H1 (cell line): ENCODE measurements around the gene ADK. TPM values are rescaled to one million over a fixed set of nuclear protein-coding genes. Genes with fewer than 3 reads are reported as not detected.

Experiments used
- BCL11A ChIP-seq, 2 experiments: IDR thresholded peaks; one replicate each; pipeline ENCODE4 v1.6.1; 2011; ENCODE audit warnings: low read depth in 2 of 2, low read length in 2 of 2, mild to moderate bottlenecking in 2 of 2
- CBX8 ChIP-seq: fragments of 300-800, 300-1000 bp; sonication (generic); IDR thresholded peaks from 2 replicates; pipeline ENCODE4 v1.7.1; 2016; ENCODE audit warnings: low read depth, low read length, borderline replicate concordance
- CREB1 ChIP-seq: IDR thresholded peaks from 2 replicates; pipeline ENCODE4 v1.6.1; 2012; ENCODE audit warnings: inconsistent platforms
- GTF2F1 ChIP-seq: IDR thresholded peaks from 2 replicates; pipeline ENCODE4 v1.6.1; 2012; ENCODE audit warnings: low read depth, low read length, improper control_type of control experiment, borderline replicate concordance
- MAX ChIP-seq: IDR thresholded peaks from 2 replicates; pipeline ENCODE4 v1.6.1; 2012; ENCODE audit warnings: inconsistent platforms
- polyA plus RNA-seq, 7 experiments: library from polyadenylated mRNA; depleted of rRNA in 3 of 7; stranded (reverse) in 5 of 7; unstranded in 2 of 7; fragments of >200 nt in 5 of 7; fragments of 200-250 nt in 2 of 7; gene quantifications; 1 replicate in 5 of 7; 2 replicates in 1 of 7; 4 replicates in 1 of 7; pipeline versions ENCODE4 v1.2.1 to v1.2.3, GENCODE V29; 2011 to 2013; ENCODE audit warnings: missing spikeins in 2 of 7, mixed read lengths in 2 of 7
- total RNA-seq: library from RNA; stranded (reverse); fragmentation: NEBNext Ultra II Directional; extraction: Animal tissue kit (Norgen Biotek cat#: 25700); gene quantifications from 2 replicates; pipeline ENCODE4 v1.2.1, GENCODE V29; 2021
- TF ChIP-seq, protein P1 (sequence below): fragments of 300-600 bp; sonication (generic); IDR thresholded peaks from 2 replicates; pipeline ENCODE4 v1.7.1; 2012; ENCODE audit warnings: low read length, moderate library complexity, mild to moderate bottlenecking, inconsistent platforms; ENCODE audit not compliant: insufficient replicate concordance

Gene ADK
- total and polyA plus RNA-seq, 2 of the 8 experiments (the other 6 are each of a cell fraction or from before 2014, with no cell fraction given), result 12.3 to 42.4 TPM

DNA sequence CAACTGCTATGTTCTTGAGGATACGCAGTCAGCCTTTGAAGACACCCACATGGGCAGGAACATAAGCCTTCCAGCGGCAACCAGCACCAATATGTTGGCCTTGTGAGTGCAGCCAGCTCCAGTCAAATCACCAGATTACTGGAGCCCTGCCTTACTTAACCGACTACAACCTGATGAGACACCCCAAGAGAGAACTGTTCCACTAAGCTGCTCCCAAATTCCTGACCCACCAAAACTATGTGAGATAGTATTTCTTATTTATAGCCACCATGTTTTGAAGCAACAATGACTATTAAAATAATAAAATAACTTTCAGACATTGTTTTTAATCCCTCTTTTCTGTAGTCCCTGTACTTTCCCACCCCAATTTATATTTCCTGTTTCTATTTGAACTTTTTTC, 179.6 kb downstream of the ADK start (continued):
- TF ChIP-seq, protein P1, sequence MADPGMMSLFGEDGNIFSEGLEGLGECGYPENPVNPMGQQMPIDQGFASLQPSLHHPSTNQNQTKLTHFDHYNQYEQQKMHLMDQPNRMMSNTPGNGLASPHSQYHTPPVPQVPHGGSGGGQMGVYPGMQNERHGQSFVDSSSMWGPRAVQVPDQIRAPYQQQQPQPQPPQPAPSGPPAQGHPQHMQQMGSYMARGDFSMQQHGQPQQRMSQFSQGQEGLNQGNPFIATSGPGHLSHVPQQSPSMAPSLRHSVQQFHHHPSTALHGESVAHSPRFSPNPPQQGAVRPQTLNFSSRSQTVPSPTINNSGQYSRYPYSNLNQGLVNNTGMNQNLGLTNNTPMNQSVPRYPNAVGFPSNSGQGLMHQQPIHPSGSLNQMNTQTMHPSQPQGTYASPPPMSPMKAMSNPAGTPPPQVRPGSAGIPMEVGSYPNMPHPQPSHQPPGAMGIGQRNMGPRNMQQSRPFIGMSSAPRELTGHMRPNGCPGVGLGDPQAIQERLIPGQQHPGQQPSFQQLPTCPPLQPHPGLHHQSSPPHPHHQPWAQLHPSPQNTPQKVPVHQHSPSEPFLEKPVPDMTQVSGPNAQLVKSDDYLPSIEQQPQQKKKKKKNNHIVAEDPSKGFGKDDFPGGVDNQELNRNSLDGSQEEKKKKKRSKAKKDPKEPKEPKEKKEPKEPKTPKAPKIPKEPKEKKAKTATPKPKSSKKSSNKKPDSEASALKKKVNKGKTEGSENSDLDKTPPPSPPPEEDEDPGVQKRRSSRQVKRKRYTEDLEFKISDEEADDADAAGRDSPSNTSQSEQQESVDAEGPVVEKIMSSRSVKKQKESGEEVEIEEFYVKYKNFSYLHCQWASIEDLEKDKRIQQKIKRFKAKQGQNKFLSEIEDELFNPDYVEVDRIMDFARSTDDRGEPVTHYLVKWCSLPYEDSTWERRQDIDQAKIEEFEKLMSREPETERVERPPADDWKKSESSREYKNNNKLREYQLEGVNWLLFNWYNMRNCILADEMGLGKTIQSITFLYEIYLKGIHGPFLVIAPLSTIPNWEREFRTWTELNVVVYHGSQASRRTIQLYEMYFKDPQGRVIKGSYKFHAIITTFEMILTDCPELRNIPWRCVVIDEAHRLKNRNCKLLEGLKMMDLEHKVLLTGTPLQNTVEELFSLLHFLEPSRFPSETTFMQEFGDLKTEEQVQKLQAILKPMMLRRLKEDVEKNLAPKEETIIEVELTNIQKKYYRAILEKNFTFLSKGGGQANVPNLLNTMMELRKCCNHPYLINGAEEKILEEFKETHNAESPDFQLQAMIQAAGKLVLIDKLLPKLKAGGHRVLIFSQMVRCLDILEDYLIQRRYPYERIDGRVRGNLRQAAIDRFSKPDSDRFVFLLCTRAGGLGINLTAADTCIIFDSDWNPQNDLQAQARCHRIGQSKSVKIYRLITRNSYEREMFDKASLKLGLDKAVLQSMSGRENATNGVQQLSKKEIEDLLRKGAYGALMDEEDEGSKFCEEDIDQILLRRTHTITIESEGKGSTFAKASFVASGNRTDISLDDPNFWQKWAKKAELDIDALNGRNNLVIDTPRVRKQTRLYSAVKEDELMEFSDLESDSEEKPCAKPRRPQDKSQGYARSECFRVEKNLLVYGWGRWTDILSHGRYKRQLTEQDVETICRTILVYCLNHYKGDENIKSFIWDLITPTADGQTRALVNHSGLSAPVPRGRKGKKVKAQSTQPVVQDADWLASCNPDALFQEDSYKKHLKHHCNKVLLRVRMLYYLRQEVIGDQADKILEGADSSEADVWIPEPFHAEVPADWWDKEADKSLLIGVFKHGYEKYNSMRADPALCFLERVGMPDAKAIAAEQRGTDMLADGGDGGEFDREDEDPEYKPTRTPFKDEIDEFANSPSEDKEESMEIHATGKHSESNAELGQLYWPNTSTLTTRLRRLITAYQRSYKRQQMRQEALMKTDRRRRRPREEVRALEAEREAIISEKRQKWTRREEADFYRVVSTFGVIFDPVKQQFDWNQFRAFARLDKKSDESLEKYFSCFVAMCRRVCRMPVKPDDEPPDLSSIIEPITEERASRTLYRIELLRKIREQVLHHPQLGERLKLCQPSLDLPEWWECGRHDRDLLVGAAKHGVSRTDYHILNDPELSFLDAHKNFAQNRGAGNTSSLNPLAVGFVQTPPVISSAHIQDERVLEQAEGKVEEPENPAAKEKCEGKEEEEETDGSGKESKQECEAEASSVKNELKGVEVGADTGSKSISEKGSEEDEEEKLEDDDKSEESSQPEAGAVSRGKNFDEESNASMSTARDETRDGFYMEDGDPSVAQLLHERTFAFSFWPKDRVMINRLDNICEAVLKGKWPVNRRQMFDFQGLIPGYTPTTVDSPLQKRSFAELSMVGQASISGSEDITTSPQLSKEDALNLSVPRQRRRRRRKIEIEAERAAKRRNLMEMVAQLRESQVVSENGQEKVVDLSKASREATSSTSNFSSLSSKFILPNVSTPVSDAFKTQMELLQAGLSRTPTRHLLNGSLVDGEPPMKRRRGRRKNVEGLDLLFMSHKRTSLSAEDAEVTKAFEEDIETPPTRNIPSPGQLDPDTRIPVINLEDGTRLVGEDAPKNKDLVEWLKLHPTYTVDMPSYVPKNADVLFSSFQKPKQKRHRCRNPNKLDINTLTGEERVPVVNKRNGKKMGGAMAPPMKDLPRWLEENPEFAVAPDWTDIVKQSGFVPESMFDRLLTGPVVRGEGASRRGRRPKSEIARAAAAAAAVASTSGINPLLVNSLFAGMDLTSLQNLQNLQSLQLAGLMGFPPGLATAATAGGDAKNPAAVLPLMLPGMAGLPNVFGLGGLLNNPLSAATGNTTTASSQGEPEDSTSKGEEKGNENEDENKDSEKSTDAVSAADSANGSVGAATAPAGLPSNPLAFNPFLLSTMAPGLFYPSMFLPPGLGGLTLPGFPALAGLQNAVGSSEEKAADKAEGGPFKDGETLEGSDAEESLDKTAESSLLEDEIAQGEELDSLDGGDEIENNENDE, result no peak
- TF ChIP-seq BCL11A (IDR thresholded peaks at IDR 0.05; ENCODE audit: low read depth in 2 of 2, low read length in 2 of 2), result no peak
- TF ChIP-seq CBX8, result no peak
- TF ChIP-seq GTF2F1, result no peak
- no peak for TF ChIP-seq MAX
- TF ChIP-seq CREB1, result no peak
- TF ChIP-seq, all 59 proteins: peak for 0
